Stimulated activated CD8-positive, alpha-beta memory T cell treated with anti-CD3 and anti-CD28 coated beads, Interleukin-15, amount 100 ng/mL, for 48 hours (primary cell): ENCODE data around the gene CDCP2.

Source experiments
- DNase-seq, 2 donors: peaks; one replicate each; pipeline ENCODE4 v3.0.0-alpha.2; 2020; ENCODE audit warnings: low read depth in 2 of 2

Gene CDCP2

GRCh38 chr1:54152696-54153095 is at the start of gene CDCP2:
TSS of gene CDCP2 (minus strand) at chr1:54153000. CDS start at chr1:54152922, 78 bp downstream.
- DNase-seq, result no peak

- DNase-seq, result no peak
These were observed 47.8 kb upstream of the CDCP2 start for GRCh38 chr1:54200519-54200997.

GRCh38 chr1:54199765-54200518 is 47.1 kb upstream of the CDCP2 start, which contains the start of the genes CYB5RL and MRPL37:
TSS of gene CYB5RL (minus strand) at chr1:54200030. CDS start at chr1:54195616, 4,414 bp downstream.
TSS of gene MRPL37 (plus strand) at chr1:54200167. CDS start at chr1:54200244, 77 bp downstream.
- peak; percentile 83 to 84 for DNase-seq

- no peak for DNase-seq
These were observed 46.5 kb upstream of the CDCP2 start for GRCh38 chr1:54199151-54199764.

GRCh38 chr1:54193453-54193852 is 40.7 kb upstream of the CDCP2 start:
- no peak for DNase-seq

GRCh38 chr1:54191525-54191924 is 38.7 kb upstream of the CDCP2 start:
- no peak for DNase-seq

- no peak for DNase-seq
These were observed 37.7 kb upstream of the CDCP2 start for GRCh38 chr1:54190526-54190925.

GRCh38 chr1:54188291-54188690 is 35.5 kb upstream of the CDCP2 start:
- no peak for DNase-seq

- no peak for DNase-seq
These were observed 33.3 kb upstream of the CDCP2 start for GRCh38 chr1:54186056-54186455.

GRCh38 chr1:54180701-54181360 is 28.0 kb upstream of the CDCP2 start:
- no peak for DNase-seq

- no peak for DNase-seq
These were observed 25.7 kb upstream of the CDCP2 start for GRCh38 chr1:54178296-54179070.

GRCh38 chr1:54177726-54178125 is 24.9 kb upstream of the CDCP2 start:
- DNase-seq, result no peak

- DNase-seq, result no peak
These were observed 24.0 kb upstream of the CDCP2 start for GRCh38 chr1:54176621-54177327.

- no peak for DNase-seq
These were observed 21.3 kb upstream of the CDCP2 start for GRCh38 chr1:54174106-54174505.

- DNase-seq, result no peak
These were observed 20.9 kb upstream of the CDCP2 start for GRCh38 chr1:54173681-54174080.

GRCh38 chr1:54172614-54173599 is 20.1 kb upstream of the CDCP2 start:
- DNase-seq, result no peak

GRCh38 chr1:54171606-54172005 is 18.8 kb upstream of the CDCP2 start:
- DNase-seq, result no peak

GRCh38 chr1:54171016-54171415 is 18.2 kb upstream of the CDCP2 start:
- DNase-seq, result no peak

GRCh38 chr1:54169068-54169467 is 16.3 kb upstream of the CDCP2 start:
- no peak for DNase-seq
